Pulmonary artery endothelial cell (primary cell): ENCODE data around the gene NOL11. TPM values are rescaled to one million over a fixed set of nuclear protein-coding genes. Genes with fewer than 3 reads are reported as not detected.
"Not testable (repeated sequence)": the region's sequence is repeated elsewhere in the genome, so short reads cannot be mapped to it uniquely, and the experiment has no call there.

Experiments
- DNase-seq: peaks from one replicate; pipeline ENCODE4 v3.0.0-alpha.2; 2011; ENCODE audit warnings: low read depth, low spot score
- total RNA-seq: library from RNA; depleted of rRNA; stranded (reverse); fragments of >200 nt; gene quantifications from 2 replicates; pipeline ENCODE4 v1.2.3, GENCODE V29; 2014

The NOL11 gene
- 40.1 and 52.0 TPM in 2 replicates for total RNA-seq

- DNase-seq: peak; percentile 93
Measured at GRCh38 chr17:67717624-67718324, at the start of gene NOL11. NOL11 (plus strand) TSS chr17:67717936; CDS start chr17:67717948, 12 bp downstream.

GRCh38 chr17:67671493-67671892, 46.2 kb upstream of the NOL11 start:
- DNase-seq: no peak

- DNase-seq: no peak
Measured at GRCh38 chr17:67672592-67673335, 45.0 kb upstream of the NOL11 start.

- no peak for DNase-seq
Measured at GRCh38 chr17:67675481-67675880, 42.3 kb upstream of the NOL11 start.

GRCh38 chr17:67676305-67676704, 41.4 kb upstream of the NOL11 start:
- DNase-seq: no peak

GRCh38 chr17:67678414-67678813, 39.3 kb upstream of the NOL11 start:
- no peak for DNase-seq

- no peak for DNase-seq
Measured at GRCh38 chr17:67679225-67679624, 38.5 kb upstream of the NOL11 start.

- no peak for DNase-seq
Measured at GRCh38 chr17:67679721-67680120, 38.0 kb upstream of the NOL11 start.

- DNase-seq: no peak
Measured at GRCh38 chr17:67680445-67681224, 37.1 kb upstream of the NOL11 start.

- no peak for DNase-seq
Measured at GRCh38 chr17:67682196-67682595, 35.5 kb upstream of the NOL11 start.

- no peak for DNase-seq
Measured at GRCh38 chr17:67685351-67685750, 32.4 kb upstream of the NOL11 start.

GRCh38 chr17:67686241-67686640, 31.5 kb upstream of the NOL11 start:
- no peak for DNase-seq

- DNase-seq: no peak
Measured at GRCh38 chr17:67687511-67687910, 30.2 kb upstream of the NOL11 start.

- peak; percentile 15 for DNase-seq
Measured at GRCh38 chr17:67689534-67690177, 28.1 kb upstream of the NOL11 start.

GRCh38 chr17:67693811-67694210, 23.9 kb upstream of the NOL11 start:
- DNase-seq: no peak

- DNase-seq: no peak
Measured at GRCh38 chr17:67696347-67696746, 21.4 kb upstream of the NOL11 start.

GRCh38 chr17:67696853-67697498, 20.8 kb upstream of the NOL11 start:
- no peak for DNase-seq

- no peak for DNase-seq
Measured at GRCh38 chr17:67700037-67700724, 17.6 kb upstream of the NOL11 start.

GRCh38 chr17:67700725-67701119, 17.0 kb upstream of the NOL11 start:
- DNase-seq: no peak

GRCh38 chr17:67702861-67703260, 14.9 kb upstream of the NOL11 start:
- not testable (repeated sequence) for DNase-seq

GRCh38 chr17:67707442-67707841, 10.3 kb upstream of the NOL11 start:
- DNase-seq: no peak
